Endothelial cell (in vitro differentiated cells): ENCODE results near the gene CACNA1H. TPM values are rescaled to one million over a fixed set of nuclear protein-coding genes. Genes with fewer than 3 reads are reported as not detected.

ENCODE experiments used
- DNase-seq: peaks from one replicate; pipeline ENCODE4 v3.0.0; 2021; ENCODE audit warnings: low spot score
- H3K27ac Mint-ChIP-seq: one replicate; pipeline ENCODE4 v1.8.0; 2021; ENCODE audit warnings: mixed read lengths, inconsistent platforms; ENCODE audit not compliant: unreplicated experiment
- H3K27me3 Mint-ChIP-seq: one replicate; pipeline ENCODE4 v1.8.0; 2021; ENCODE audit warnings: mild to moderate bottlenecking, moderate library complexity, mixed read lengths, inconsistent platforms; ENCODE audit not compliant: unreplicated experiment
- H3K36me3 Mint-ChIP-seq: one replicate; pipeline ENCODE4 v1.8.0; 2021; ENCODE audit warnings: mild to moderate bottlenecking, low read depth, mixed read lengths, inconsistent platforms; ENCODE audit not compliant: unreplicated experiment
- H3K4me1 Mint-ChIP-seq: one replicate; pipeline ENCODE4 v1.8.0; 2021; ENCODE audit warnings: mild to moderate bottlenecking, mixed read lengths, inconsistent platforms; ENCODE audit not compliant: unreplicated experiment
- H3K4me3 Mint-ChIP-seq: one replicate; pipeline ENCODE4 v1.8.0; 2021; ENCODE audit warnings: mild to moderate bottlenecking, mixed read lengths, inconsistent platforms; ENCODE audit not compliant: unreplicated experiment
- H3K9me3 Mint-ChIP-seq: one replicate; pipeline ENCODE4 v1.8.0; 2021; ENCODE audit warnings: mixed read lengths, inconsistent platforms; ENCODE audit not compliant: unreplicated experiment
- CTCF ChIP-seq: fragments of 200-600 bp; sonication (generic); IDR thresholded peaks from one replicate; pipeline ENCODE4 v1.5.0; 2021; ENCODE audit warnings: antibody characterized with exemption; ENCODE audit not compliant: unreplicated experiment
- total RNA-seq: library from RNA; stranded (reverse); fragmentation: NEBNext Ultra II Directional; extraction: Animal tissue kit (Norgen Biotek cat#: 25700); gene quantifications from one replicate; pipeline ENCODE4 v1.2.1, GENCODE V29; 2021; ENCODE audit not compliant: unreplicated experiment

The CACNA1H gene
- total RNA-seq, 1 donor from 2014 or later: 3.4 TPM

- no peak for DNase-seq
- Mint-ChIP-seq H3K9me3 (no peaks in the 10 kb centered on the region), H3K36me3 (no peaks in the 10 kb centered on the region), H3K4me1 (no peaks in the 10 kb centered on the region), H3K27ac (no peak overlapping the region), H3K4me3 (no peak overlapping the region), H3K27me3 (no peaks in the 10 kb centered on the region)
- no peak for TF ChIP-seq CTCF
Observed at GRCh38 chr16:1107731-1108130, 45.2 kb upstream of the CACNA1H start.

GRCh38 chr16:1108299-1109252 is 44.3 kb upstream of the CACNA1H start:
- no peak for DNase-seq
- TF ChIP-seq CTCF: no peak
- Mint-ChIP-seq H3K9me3 (no peaks in the 10 kb centered on the region), H3K36me3 (no peaks in the 10 kb centered on the region), H3K27ac (no peak overlapping the region), H3K4me1 (no peaks in the 10 kb centered on the region), H3K27me3 (no peaks in the 10 kb centered on the region), H3K4me3 (no peak overlapping the region)

GRCh38 chr16:1109648-1110047 is 43.3 kb upstream of the CACNA1H start:
- Mint-ChIP-seq H3K9me3 (no peaks in the 10 kb centered on the region), H3K4me1 (no peaks in the 10 kb centered on the region), H3K27me3 (no peaks in the 10 kb centered on the region), H3K27ac (no peak overlapping the region), H3K36me3 (no peaks in the 10 kb centered on the region), H3K4me3 (no peak overlapping the region)
- TF ChIP-seq CTCF: no peak
- no peak for DNase-seq

GRCh38 chr16:1112506-1113184 is 40.3 kb upstream of the CACNA1H start:
- Mint-ChIP-seq H3K4me3 (no peak overlapping the region), H3K36me3 (no peaks in the 10 kb centered on the region), H3K4me1 (no peaks in the 10 kb centered on the region), H3K27ac (no peak overlapping the region), H3K27me3 (peaks cover 2% of the 10 kb centered on the region), H3K9me3 (no peaks in the 10 kb centered on the region)
- DNase-seq: no peak
- TF ChIP-seq CTCF: no peak

GRCh38 chr16:1113489-1113888 is 39.4 kb upstream of the CACNA1H start:
- Mint-ChIP-seq H3K4me1 (no peaks in the 10 kb centered on the region), H3K27me3 (peaks cover 2% of the 10 kb centered on the region), H3K4me3 (no peak overlapping the region), H3K27ac (no peak overlapping the region), H3K36me3 (no peaks in the 10 kb centered on the region), H3K9me3 (no peaks in the 10 kb centered on the region)
- no peak for DNase-seq
- no peak for TF ChIP-seq CTCF
